Activated CD4-positive, alpha-beta T cell treated with anti-CD3 and anti-CD28 coated beads, Interleukin-2, Interleukin-4, amounts not matched to agents 100 ng/mL and 50 ng/mL, durations not matched to agents 16 hours and 8 hours (primary cell): ENCODE data around the gene PTPRN2.
"Not testable (repeated sequence)": the region's sequence is repeated elsewhere in the genome, so short reads cannot be mapped to it uniquely, and the experiment has no call there.

ENCODE experiments used
- DNase-seq: peaks from one replicate; pipeline ENCODE4 v3.0.0-alpha.2; 2020; ENCODE audit warnings: low spot score

Gene PTPRN2

GRCh38 chr7:158587162-158588084 lies at the start of gene PTPRN2:
PTPRN2 (minus strand) TSS chr7:158587823.
- DNase-seq = peak; percentile 44

- no peak for DNase-seq
Measured at GRCh38 chr7:158633055-158633956, 45.7 kb upstream of the PTPRN2 start.

- DNase-seq = no peak
Measured at GRCh38 chr7:158631574-158632195, 44.1 kb upstream of the PTPRN2 start.

GRCh38 chr7:158626289-158626688 lies 38.7 kb upstream of the PTPRN2 start:
- not testable (repeated sequence) for DNase-seq

GRCh38 chr7:158623241-158623640 lies 35.6 kb upstream of the PTPRN2 start:
- DNase-seq = no peak

- DNase-seq = no peak
Measured at GRCh38 chr7:158620839-158621441, 33.3 kb upstream of the PTPRN2 start.

GRCh38 chr7:158620418-158620817 lies 32.8 kb upstream of the PTPRN2 start:
- no peak for DNase-seq

- DNase-seq = no peak
Measured at GRCh38 chr7:158618745-158619140, 31.1 kb upstream of the PTPRN2 start.

GRCh38 chr7:158617737-158618128 lies 30.1 kb upstream of the PTPRN2 start:
- no peak for DNase-seq

- DNase-seq = no peak
Measured at GRCh38 chr7:158616050-158616449, 28.4 kb upstream of the PTPRN2 start.

- DNase-seq = no peak
Measured at GRCh38 chr7:158614700-158615099, 27.1 kb upstream of the PTPRN2 start.

- no peak for DNase-seq
Measured at GRCh38 chr7:158613481-158613880, 25.9 kb upstream of the PTPRN2 start.

- DNase-seq = no peak
Measured at GRCh38 chr7:158612546-158612945, 24.9 kb upstream of the PTPRN2 start.

GRCh38 chr7:158611541-158611940 lies 23.9 kb upstream of the PTPRN2 start:
- no peak for DNase-seq

- no peak for DNase-seq
Measured at GRCh38 chr7:158609313-158609974, 21.8 kb upstream of the PTPRN2 start.

GRCh38 chr7:158607563-158607962 lies 19.9 kb upstream of the PTPRN2 start:
- DNase-seq = no peak

GRCh38 chr7:158606671-158607424 lies 19.2 kb upstream of the PTPRN2 start:
- no peak for DNase-seq

- DNase-seq = no peak
Measured at GRCh38 chr7:158606129-158606528, 18.5 kb upstream of the PTPRN2 start.

- DNase-seq = no peak
Measured at GRCh38 chr7:158603773-158604755, 16.4 kb upstream of the PTPRN2 start.
